Body of pancreas (tissue), 4 donors: Measurements from ENCODE around the gene ADAT2. TPM values are rescaled to one million over a fixed set of nuclear protein-coding genes. Genes with fewer than 3 reads are reported as not detected.

Source experiments
- ATAC-seq: fragments of 150-250 bp; one replicate; pipeline ENCODE4 v1.9.1; 2016
- DNase-seq, 4 donors: peaks; one replicate each; pipeline ENCODE4 v3.0.0-alpha.2; 2019
- H3K27ac ChIP-seq, 4 donors: fragments of 200-600 bp; sonication (generic); 1 replicate in 3 of 4; 2 replicates in 1 of 4; pipeline versions ENCODE4 v1.5.1 to v1.6.1; 2016 to 2019; ENCODE audit warnings: mild to moderate bottlenecking in 1 of 4, mixed read lengths in 1 of 4, moderate library complexity in 1 of 4
- H3K27me3 ChIP-seq, 2 donors: fragments of 200-600 bp; sonication (generic); one replicate each; pipeline ENCODE4 v1.6.0; 2016; ENCODE audit warnings: mild to moderate bottlenecking in 1 of 2
- H3K36me3 ChIP-seq, 2 donors: fragments of 200-600 bp; sonication (generic); replicated peaks in 1 of 2; 2 replicates each; pipeline ENCODE4 v1.5.1; 2016; ENCODE audit warnings: low read depth in 2 of 2; ENCODE audit not compliant: insufficient read depth in 1 of 2
- H3K4me1 ChIP-seq: fragments of 200-600 bp; sonication (generic); one replicate; pipeline ENCODE4 v1.6.0; 2016
- H3K4me3 ChIP-seq, 2 donors: fragments of 200-600 bp; sonication (generic); 1 replicate in 1 of 2; 2 replicates in 1 of 2; pipeline ENCODE4 v1.5.1; 2016 to 2019
- H3K9me3 ChIP-seq, 3 donors: fragments of 200-600 bp; sonication (generic); 1 replicate in 2 of 3; 2 replicates in 1 of 3; pipeline ENCODE4 v1.5.1; 2016
- CTCF ChIP-seq, 7 experiments: fragments of 450-650 bp in 4 of 7; fragments of 200-600 bp in 3 of 7; sonication (generic) in 3 of 7; IDR thresholded peaks; one replicate each; pipeline ENCODE4 v1.5.1; 2016 to 2019; ENCODE audit warnings: antibody characterized with exemption in 7 of 7
- POLR2A ChIP-seq, 3 donors: fragments of 450-650 bp; IDR thresholded peaks; one replicate each; pipeline ENCODE4 v1.6.1; 2016; ENCODE audit warnings: antibody characterized with exemption in 3 of 3, mild to moderate bottlenecking in 2 of 3
- WGBS, 2 donors: methylation state at CpG; one replicate each; pipeline ENCODE4 v1.1.5; 2017; 5-methylcytosine and 5-hydroxymethylcytosine counted together
- intact Hi-C: fragments of 100-400 bp; cut with DNase I; formaldehyde crosslinking; loops from one replicate; pipeline ENCODE4 v1.15.1; 2023
- total RNA-seq, 2 donors: library from RNA; depleted of rRNA; stranded (reverse); fragments of >200 nt; gene quantifications; one replicate each; pipeline ENCODE4 v1.1.0, GENCODE V29; 2016

ADAT2 gene
- total RNA-seq, 2 donors from 2014 or later: 6.9 to 7.8 TPM

- peaks cover 0 to 3% (median 0%) of the 10 kb centered on the region in 3 donors for H3K9me3 ChIP-seq
- DNase-seq: no peak
- H3K4me1 ChIP-seq: no peaks in the 10 kb centered on the region
- ATAC-seq: no peak
- no peak overlapping the region for H3K27ac ChIP-seq
- whole genome bisulfite sequencing, 2 donors: 23 to 33% methylated on average over 1 of the region's 1 CpG
- peaks cover 0 to 2% of the 10 kb centered on the region in 2 donors for H3K36me3 ChIP-seq
- TF ChIP-seq CTCF (IDR thresholded peaks at IDR 0.05): no peak
- no peak for TF ChIP-seq POLR2A (IDR thresholded peaks at IDR 0.05)
- intact Hi-C loops: no loop called here
- H3K27me3 ChIP-seq: no peaks in the 10 kb centered on the region
- no peak overlapping the region for H3K4me3 ChIP-seq
These were observed 19.3 kb downstream of the ADAT2 start for GRCh38 chr6:143431226-143431625.

GRCh38 chr6:143429970-143430369 is 20.5 kb downstream of the ADAT2 start:
- ATAC-seq: no peak
- intact Hi-C loops: loop anchor here (10.0 kb wide), 2 partner anchors 745 to 955 kb away; no protein-coding TSS in a partner anchor
- H3K27me3 ChIP-seq: no peaks in the 10 kb centered on the region
- 88 to 91% methylated on average over 4 of the region's 4 CpGs for WGBS, 2 donors
- peaks cover 0 to 3% (median 0%) of the 10 kb centered on the region in 3 donors for H3K9me3 ChIP-seq
- no peak for TF ChIP-seq POLR2A (IDR thresholded peaks at IDR 0.05)
- TF ChIP-seq CTCF (IDR thresholded peaks at IDR 0.05): no peak
- DNase-seq: no peak
- H3K4me3 ChIP-seq: no peak overlapping the region
- peaks cover 0 to 2% of the 10 kb centered on the region in 2 donors for H3K36me3 ChIP-seq
- no peaks in the 10 kb centered on the region for H3K4me1 ChIP-seq
- H3K27ac ChIP-seq: no peak overlapping the region

GRCh38 chr6:143427109-143427817 is 23.2 kb downstream of the ADAT2 start:
- intact Hi-C loops: loop anchor here (10.0 kb wide), 2 partner anchors 742 to 952 kb away; no protein-coding TSS in a partner anchor
- 28 to 32% methylated on average over 4 of the region's 4 CpGs for WGBS, 2 donors
- peak; percentile 79 for ATAC-seq

GRCh38 chr6:143426026-143426425 is 24.5 kb downstream of the ADAT2 start:
- intact Hi-C loops: loop anchor here (10.0 kb wide), 2 partner anchors 741 to 951 kb away; no protein-coding TSS in a partner anchor
- ATAC-seq (no peak), DNase-seq (no peak)
- H3K36me3 ChIP-seq: peaks cover 0 to 2% of the 10 kb centered on the region in 2 donors
- H3K4me3 ChIP-seq: no peak overlapping the region
- H3K27ac ChIP-seq: no peak overlapping the region
- 68 to 76% methylated on average over 2 of the region's 2 CpGs for WGBS, 2 donors
- TF ChIP-seq CTCF (IDR thresholded peaks at IDR 0.05): no peak
- no peak for TF ChIP-seq POLR2A (IDR thresholded peaks at IDR 0.05)
- H3K4me1 ChIP-seq: no peaks in the 10 kb centered on the region
- no peaks in the 10 kb centered on the region for H3K9me3 ChIP-seq
- H3K27me3 ChIP-seq: no peaks in the 10 kb centered on the region

More at GRCh38 chr6:143427109-143427817, 23.2 kb downstream of the ADAT2 start:
- H3K4me1 ChIP-seq: no peaks in the 10 kb centered on the region
- no peaks in the 10 kb centered on the region for H3K9me3 ChIP-seq
- no peak overlapping the region for H3K27ac ChIP-seq
- H3K27me3 ChIP-seq: no peaks in the 10 kb centered on the region
- no peak overlapping the region for H3K4me3 ChIP-seq
- DNase-seq: peak; percentile 57 to 69 (median 64)
- TF ChIP-seq CTCF (IDR thresholded peaks at IDR 0.05) (peak; percentile 24 to 89 (median 70)), POLR2A (IDR thresholded peaks at IDR 0.05) (no peak)
- peaks cover 0 to 2% of the 10 kb centered on the region in 2 donors for H3K36me3 ChIP-seq
